GM19438 (cell line): ENCODE results near the gene NIM1K.
A peak's percentile ranks its signal among the peaks of the same experiment; 100 is the strongest.
"Not testable (repeated sequence)": the region's sequence is repeated elsewhere in the genome, so short reads cannot be mapped to it uniquely, and the experiment has no call there.

Experiments
- ATAC-seq: cut with Tn5 transposase; IDR thresholded peaks from one replicate; pipeline ENCODE4 v1.9.1; 2021; ENCODE audit warnings: low read depth; ENCODE audit not compliant: unreplicated experiment

The NIM1K gene

DNA sequence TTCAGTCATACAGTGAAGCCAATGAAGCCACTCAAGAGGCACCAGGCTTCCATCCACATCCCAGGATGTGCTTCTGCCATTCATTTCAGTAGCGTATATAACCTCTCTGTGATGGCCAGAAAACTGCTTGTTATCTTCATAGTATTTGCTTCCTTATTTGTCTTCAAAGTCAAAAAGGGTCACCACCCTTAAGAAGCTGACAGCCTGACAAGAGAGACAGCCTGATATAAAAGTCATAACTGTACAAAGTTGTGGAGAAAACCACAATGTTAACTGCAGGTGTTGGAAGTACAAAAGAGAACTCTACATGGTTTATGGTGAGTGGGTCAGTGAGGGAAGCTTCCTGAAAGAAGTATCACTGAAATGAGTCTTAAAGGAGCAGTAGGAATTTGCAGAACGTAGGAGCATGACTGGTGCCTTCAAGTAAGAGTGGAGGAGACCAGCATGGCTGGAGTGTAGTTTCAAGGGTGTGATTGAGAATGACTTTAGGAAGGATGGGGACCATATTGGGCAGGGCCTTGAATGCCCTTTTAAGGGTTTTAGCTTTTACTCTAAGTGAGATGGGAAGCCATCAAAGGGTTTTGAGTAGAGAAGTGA lies 33.7 kb downstream of the NIM1K start:
- ATAC-seq: no peak

DNA sequence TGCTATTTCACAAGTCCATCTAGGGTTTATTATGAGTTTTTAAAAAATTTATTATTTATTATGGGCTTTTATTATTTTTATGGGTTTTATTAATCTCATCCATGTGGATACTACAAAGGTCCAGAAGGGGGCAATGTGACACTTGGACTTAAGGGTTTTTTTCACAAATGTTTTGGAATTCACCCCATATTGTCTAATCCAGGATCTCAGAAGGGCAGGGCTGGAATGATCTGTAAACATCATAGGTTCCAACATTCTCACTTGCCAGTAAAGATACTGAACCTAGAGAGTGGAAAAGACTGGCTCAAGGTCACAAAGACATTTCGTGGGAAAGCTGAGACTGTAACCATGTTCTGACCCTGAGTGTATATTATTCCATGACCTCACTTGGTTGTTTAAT lies 35.6 kb downstream of the NIM1K start:
- no peak for ATAC-seq

DNA sequence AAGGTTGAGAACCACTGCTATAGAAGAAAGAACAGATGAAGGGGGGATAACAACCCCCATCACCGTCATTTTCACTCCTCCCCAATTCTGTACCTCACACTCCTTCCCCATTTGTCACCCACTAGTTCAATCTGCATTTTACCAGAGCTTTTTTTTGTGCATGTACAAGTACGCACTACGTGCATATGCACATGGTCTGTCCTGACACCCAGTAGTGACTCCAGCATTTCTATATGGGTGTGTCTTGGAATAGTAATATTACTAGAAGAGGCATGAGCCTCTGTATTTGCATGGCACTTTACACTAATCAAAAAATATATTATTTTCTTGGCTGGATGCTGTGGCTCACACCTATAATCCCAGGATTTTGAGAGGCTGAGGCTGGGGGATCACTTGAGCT lies 38.7 kb downstream of the NIM1K start:
- no peak for ATAC-seq

DNA sequence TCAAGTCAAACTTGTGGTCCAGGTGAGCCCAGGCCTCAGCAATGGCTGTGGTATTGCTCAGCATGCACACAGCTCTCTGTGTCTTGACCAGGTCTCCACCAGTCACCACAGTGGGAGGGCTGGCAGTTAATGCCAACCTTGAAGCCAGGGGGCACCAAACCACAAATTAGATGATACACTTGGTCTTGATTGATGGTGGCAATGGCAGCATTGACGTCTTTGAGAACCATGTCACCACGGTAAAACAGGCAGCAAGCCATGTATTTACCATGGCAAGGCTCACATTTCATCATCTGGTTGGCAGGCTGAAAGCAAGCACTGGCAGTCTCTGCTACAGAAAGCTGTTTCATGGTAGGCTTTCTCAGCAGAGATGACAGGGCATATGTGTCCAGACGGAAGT lies 40.0 kb downstream of the NIM1K start:
- ATAC-seq: no peak

DNA sequence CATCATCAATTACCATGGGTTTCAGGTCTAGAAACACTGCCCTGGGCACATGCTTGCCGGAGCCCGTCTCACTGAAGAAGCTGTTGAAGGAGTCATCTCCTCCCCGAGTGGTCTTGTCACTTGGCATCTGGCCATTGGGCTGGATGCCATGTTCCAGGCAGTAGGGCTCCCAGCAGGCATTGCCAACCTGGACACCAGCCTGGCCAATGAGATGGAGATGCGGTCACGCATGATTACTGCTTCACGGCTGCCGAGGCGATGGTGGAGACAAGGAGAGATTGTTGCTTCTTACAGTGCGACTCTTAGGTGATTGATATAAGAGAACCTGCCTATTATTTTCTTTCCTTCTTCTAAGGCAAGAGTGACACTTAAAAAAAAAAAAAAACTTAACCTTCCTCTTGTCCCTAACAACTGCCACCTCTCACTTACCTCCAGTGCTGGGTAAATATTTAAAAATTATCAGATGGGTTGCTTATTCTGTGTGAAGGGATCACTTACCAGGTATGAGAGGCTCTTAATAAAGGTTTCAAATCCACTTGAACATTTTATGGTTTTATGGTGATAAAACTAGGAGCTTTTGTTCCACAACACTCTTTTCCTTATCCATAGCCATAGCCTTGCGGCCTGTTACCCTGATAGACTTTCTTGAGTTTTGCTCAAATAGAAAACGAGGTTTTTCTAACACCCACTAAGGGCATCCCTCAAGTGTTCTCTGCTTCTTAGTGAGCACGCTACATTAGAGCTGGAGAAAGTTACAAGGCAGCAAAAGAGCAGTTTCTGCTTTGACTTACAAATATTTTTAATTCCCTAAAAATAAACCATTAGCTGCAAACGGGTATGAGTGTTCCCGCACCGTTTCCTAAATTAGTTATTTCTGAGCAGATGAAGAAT lies 41.2 kb downstream of the NIM1K start:
- ATAC-seq: no peak

DNA sequence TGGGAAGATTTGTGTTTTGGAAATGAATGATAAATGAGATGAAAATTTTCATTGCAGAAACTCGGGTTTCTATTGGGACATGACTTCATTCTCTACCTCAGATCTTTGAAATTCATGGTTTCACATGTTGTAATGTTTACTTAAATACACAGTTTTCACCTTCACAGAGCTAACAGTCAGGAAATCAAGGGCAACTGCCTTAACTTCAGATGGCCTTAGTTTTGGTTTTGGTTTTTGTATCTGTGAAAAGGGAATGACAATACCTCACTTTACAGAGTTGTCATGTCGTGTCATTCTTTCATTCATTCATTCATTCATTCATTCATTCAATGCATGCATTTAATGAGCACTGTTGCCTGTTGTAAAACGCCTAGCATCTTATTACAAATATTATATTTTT lies 41.9 kb downstream of the NIM1K start:
- peak; percentile 76 for ATAC-seq

DNA sequence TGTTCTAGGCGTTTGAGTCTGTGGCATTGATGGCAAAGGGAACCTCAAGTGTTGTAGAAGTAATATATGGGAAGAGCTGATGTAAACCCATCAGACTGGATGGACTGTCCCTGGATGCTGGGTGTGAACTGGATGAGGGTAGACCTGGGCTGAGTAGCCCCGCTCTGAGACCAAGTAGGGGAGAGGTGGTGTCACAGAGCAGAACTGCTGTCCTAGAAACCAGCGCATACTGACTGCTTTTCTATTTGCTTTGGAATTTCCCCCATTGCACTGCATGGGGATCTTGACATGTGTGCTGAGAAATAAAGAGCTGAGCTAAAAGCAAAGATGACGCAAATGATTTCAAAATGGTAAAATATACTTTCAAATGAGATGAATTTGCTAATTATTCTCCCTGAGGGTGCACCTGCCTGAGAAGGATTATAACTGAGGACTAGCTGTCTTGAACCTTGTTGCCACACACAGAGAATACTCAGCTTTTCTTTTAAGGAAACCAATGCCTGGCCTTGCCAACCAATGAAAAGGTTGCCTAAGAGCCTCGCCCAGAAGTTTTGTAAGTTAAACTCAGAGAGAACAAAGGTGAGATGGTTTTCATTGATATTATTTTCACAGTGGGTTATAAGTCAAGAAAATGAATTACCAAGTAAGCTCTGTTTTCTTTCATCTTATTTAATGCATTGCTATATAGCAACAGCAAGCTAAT lies 44.8 kb downstream of the NIM1K start:
- ATAC-seq: no peak

DNA sequence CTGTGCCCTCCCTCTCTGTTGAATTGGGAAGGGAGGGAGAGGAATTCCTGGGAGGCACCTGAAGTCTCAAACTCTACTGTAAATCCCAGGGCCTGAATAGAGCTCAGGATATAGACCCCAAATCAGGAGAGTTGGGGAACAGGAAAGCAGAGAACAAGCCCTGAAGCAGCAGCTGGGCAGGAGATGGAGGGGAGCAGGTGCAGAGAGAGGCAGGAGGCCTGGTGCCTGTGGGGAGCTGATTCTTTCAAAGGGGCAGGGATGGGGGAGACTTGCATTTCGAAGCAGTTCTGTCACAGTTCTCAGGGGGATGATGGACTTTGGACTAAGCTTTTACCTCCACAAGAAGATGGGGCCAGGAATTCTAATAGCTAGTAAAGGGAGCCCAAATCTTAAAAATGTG lies 50.2 kb downstream of the NIM1K start:
- no peak for ATAC-seq

DNA sequence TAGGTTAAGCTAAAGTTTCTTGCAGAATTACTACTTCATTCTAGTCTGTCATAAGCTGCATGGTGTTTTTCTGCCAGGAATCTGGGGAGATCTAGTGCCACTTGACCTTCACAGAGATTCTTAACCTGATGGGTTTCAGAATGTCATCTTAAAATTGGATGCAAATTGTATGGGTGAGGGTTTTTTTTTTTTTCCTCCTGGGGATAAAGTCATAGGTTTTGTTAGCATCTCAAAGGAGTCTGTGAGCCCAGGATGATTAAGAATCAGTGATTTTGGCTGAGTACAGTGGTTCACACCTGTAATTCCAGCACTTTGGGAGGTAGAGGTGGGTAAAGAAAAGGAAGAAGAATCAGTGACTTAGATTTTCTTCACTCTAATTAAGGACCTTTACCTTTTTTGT lies 51.2 kb downstream of the NIM1K start:
- no peak for ATAC-seq

DNA sequence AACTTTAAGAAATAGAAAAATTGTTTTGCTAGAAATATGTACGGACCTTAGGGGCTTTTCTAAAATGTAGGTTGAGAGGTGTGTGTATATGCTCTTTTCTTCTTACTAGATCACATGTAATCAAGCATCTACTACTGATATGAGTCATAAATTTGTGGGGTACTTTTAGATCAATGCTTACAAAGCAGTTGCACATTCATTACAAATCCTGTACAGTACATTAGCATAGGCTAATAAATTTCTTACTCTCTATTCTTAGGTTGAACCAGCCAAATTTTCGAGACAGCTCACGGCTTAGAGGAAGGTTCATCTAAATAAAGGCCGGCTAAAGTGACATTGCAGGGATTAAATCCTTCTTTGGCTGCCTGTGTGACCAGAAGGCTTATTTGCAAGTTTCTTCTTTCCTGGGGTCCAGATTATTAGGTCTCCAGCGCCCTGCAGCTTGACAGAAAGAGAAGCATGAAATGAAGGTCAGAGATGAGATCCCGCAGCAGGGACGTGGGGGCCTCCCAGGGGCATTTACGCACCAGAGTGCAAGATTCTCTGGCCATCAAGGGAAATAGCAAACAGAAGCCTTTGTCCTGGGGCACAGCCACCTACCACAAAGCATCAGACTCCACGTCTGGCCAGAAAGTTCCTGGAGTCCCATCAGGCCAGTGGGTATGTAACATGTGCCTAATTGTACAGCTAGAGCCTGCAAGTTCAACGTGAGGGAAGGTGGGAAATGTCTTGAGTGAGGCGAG lies 53.0 kb downstream of the NIM1K start:
- ATAC-seq: peak; percentile 47

DNA sequence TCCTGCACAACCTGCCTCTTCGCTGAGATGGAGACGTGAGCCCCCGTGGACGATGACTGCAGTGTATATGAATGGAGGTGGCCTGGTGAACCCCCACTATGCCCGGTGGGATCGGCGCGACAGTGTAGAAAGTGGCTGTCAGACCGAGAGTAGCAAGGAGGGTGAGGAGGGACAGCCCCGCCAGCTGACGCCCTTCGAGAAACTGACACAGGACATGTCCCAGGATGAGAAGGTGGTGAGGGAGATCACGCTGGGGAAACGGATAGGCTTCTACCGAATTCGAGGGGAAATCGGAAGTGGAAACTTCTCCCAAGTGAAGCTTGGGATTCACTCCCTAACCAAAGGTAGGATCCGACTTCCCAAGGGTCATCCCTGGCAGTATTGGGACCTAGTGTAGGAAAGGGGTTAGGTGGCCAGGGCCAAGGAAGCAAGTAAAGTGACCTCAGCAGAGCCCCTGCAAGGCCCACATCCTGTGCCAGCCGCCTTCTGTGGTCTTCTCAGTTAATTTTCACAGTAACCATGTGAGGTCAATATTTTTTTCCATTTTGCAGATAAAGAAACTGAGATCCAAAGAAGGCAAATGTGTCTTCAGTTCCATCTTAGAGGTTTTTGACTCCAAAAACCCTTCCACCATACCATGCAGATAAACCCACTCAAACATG lies 53.8 kb downstream of the NIM1K start:
- peak; percentile 59 for ATAC-seq

DNA sequence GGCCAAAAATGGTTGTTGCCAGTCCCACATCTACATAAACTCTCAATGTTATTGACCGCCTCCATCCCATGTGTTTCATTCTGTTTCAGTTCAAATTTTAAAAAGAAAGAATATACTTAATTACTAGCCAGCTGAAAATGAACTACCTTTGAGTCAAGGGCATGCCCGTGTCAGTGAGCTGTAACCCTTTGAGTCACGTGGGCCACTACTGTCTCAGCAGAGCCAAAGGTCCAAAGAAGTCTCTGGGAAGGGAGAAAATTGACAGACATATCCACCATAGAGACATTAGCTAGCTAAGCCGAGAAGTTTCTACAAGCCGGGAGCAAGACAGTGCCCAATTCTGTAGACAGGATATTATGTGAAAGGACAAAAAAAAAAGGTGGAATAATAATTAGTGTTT lies 59.7 kb downstream of the NIM1K start:
- ATAC-seq: no peak

DNA sequence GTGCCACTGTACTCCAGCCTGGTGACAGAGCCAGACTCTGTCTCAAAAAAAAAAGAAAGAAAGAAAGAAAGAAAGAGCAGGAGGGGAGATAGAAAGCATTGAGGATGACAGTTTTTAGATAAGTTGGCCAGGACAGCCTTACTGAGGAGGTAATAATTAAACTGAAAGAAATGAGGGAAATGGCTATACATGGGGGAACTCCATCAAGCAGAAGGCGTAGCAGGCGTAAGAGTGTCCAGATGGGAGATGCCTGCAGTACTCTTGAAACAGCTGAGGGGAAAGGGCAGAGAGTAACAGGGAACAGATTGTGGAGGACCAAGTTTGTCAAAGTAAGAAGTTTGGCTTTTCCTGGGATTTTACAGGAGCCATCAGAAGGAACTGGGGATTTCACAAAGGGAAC lies 63.7 kb downstream of the NIM1K start:
- peak; percentile 42 for ATAC-seq

DNA sequence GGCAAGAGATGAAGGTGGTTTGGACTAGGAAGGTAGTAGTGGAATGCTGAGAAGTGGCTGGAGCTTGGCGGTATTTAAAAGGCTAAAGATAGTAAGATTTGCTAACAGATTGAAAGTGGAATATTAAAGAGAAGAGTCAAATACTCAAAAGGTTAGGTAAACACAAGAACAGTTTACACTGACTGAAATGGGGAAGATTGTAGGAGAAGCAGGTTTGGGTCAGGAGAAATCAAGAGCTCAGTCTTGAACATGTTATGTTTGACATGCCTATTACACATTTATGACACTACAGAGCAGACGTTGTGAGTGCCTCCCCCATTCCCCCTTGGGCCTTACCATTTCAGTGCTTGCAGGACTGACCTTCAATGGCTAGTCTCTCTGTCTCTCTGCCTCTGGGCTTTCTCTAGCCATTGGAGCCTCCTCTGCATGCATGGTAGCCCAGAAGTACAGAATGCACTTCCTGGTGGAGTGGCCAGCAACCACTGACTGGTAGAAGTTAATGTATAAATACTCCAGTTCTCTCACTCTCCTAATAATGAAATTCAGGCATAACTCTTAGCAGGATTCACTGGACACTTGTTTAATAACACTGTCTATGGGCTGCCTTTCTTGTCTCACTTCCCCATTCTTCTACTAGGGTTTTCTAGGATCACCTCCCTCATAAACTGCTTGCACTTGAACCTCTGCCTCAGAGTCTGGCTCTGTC lies 64.4 kb downstream of the NIM1K start:
- ATAC-seq: peak; percentile 59

DNA sequence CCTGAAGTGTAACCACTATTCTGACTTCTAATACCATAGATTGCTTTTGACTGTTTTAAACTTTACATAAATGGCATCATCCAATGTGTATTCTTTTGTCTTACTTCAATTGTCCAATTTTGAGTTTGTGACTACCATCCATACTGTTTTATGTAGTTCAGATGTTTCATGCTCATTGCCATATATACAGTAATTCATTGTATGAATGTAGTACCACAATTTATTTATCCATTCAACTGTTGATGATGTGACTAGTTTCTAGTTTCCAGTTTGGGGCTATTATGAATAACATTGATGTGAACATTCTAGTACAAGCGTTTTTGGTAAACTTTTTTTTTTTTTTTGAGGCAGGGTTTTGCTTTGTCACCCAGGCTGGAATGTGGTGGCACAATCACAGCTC lies 66.1 kb downstream of the NIM1K start:
- no peak for ATAC-seq

DNA sequence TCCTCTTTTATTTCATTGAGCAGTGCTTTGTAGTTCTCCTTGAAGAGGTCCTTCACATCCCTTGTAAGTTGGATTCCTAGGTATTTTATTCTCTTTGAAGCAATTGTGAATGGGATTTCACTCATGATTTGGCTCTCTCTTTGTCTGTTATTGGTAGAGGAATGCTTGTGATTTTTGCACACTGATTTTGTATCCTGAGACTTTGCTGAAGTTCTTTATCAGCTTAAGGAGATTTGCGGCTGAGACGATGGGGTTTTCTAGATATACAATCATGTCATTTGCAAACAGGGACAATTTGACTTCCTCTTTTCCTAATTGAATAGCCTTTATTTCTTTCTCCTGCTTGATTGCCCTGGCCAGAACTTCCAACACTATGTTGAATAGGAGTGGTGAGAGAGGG lies 70.2 kb downstream of the NIM1K start:
- ATAC-seq: not testable (repeated sequence)

DNA sequence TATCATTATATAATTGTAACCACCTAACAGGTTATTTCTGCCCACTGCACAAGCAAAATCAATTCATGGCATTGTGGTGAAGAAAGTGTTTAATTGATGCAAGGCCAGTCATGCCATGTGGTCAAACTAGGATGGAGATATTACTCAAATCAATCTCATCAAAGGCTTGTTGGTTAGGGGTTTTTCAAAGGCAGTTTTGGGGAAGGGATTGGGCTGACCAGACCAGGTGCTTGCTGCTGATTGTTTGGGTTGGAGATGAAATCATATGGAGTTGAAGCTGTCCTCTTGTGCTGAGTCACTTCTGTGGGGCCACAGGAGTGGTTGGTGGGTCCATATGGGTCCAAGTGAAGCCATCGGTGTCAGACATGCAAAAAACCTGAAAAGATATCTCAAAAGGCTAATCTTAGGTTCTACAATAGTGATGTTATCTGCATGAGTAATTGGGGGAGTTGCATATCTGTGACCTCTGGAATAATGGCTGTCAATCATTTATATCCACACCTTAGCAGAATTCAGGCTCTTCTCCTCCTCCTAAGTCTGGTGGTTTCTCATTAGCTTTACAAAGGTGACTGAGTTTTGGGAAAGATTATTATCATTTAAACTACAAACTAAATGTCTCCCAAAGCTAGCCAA lies 76.3 kb downstream of the NIM1K start:
- no peak for ATAC-seq

DNA sequence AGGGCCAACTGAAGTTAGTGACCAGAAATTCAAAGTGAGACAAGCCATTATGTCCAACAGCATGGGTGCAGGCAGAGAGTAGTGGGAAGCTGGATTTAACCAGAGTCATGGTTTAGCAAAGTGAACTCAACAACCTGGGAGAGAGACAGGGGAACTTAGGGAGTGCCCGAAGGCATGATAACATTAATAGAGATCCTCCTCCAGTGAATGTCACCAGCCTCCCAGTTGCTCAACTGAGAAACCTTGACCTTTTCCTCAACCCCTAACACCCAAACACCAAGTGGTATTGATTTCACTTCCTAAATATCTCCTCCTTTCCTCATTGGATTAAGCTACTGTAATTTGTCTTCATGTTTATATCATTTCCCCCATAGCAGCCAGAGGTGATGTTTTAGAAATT lies 78.6 kb downstream of the NIM1K start:
- ATAC-seq: no peak

DNA sequence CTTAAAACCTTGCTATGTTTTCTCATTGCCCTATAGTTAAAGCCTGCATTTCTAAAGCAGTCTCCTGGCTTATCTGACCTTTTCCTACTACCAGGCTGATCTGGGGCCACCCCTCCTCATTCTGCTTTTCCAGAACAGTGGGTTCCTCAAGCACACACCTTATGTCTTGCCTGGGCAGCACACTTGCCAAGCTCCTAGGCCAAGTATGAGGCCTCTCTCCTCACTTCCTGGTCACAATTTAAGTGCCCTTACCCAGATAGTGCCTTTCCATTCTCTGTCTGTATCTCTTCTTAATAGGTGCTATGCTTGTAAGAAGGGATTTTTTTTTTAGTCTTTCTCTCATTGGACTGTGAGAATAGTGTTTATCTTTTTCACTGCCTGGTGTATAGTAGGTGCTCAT lies 81.5 kb downstream of the NIM1K start:
- ATAC-seq: no peak
